Measurements from ENCODE around the gene MOB3A.

Gene MOB3A

DNA sequence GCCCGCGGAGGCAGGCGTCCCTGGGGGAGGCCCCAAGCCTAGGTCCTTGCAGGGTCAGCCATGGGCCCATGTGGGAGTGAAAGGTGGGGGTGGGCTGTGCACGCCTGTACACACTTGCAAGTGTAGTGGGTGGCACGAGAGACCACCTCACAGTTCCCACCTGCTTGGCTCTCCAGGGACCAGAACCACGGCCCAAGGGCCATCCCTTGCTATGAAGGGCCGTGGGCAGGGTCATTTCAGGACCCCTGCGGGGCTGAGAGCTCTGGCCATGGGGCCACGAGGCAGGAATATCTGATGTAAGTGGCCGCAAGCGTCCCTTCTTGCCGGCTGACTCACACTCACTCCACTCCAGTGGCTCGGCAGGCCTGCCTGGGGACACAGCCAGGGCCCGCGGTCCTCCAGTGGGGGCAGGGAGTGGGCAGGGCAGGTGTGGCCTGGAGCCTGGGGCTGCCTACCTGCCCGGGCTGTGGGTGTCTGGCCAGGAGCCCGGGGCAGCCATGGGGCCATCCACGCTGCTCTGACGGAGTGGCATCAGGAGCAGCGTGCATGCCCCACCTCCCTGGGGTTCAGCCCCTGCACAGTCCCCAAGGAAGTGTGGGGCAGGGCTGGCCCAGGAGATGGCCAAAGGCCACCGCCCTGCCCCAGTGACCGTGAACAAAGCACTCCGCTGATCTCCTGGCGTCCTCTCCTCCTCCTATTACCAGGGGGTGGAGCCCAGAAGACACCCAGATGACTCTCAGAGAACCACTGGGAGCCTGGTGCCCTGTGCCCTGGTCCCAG lies 36.5 kb downstream of the MOB3A start:
- peak; percentile 9 to 18 for DNase-seq (ENCODE audit: low read depth in 2 of 2)

DNA sequence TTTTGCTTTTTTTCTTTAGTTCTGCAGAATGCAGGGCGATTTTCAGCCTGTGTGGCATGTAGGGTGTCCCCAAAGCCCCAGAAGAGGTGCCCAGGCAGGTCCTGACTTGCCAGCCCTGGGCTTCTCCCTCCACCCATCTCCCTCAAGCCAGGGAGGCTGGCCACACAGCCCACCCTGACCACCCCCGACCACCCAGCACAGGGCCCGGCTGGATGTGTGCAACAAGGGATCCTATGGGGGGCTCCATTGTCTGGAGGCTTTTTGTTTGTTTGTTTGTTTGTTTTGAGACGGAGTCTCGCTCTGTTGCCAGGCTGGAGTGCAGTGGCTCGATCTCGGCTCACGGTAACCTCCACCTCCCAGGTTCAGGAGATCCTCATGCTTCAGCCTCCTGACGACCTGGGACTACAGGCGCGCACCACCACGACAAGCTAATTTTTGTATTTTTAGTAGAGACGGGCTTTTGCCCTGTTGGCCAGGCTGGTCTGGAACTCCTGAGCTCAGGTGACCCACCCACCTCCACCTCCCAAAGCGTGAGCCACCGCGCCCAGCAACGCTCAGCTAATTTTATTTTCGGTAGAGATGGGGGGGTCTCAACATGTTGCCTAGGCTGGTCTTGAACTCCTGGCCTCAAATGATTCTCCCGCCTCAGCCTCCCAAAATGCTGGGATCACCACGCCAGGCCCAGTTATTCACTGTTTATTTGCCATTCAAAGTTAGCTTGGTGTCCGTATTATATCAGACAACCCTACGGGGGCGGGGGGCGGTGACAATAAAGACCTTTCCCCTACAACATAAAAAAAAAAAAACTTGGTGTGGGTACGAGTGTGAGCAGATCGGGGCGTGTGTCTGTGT lies 37.3 kb downstream of the MOB3A start:
- DNase-seq (ENCODE audit: low read depth in 2 of 2): no peak

DNA sequence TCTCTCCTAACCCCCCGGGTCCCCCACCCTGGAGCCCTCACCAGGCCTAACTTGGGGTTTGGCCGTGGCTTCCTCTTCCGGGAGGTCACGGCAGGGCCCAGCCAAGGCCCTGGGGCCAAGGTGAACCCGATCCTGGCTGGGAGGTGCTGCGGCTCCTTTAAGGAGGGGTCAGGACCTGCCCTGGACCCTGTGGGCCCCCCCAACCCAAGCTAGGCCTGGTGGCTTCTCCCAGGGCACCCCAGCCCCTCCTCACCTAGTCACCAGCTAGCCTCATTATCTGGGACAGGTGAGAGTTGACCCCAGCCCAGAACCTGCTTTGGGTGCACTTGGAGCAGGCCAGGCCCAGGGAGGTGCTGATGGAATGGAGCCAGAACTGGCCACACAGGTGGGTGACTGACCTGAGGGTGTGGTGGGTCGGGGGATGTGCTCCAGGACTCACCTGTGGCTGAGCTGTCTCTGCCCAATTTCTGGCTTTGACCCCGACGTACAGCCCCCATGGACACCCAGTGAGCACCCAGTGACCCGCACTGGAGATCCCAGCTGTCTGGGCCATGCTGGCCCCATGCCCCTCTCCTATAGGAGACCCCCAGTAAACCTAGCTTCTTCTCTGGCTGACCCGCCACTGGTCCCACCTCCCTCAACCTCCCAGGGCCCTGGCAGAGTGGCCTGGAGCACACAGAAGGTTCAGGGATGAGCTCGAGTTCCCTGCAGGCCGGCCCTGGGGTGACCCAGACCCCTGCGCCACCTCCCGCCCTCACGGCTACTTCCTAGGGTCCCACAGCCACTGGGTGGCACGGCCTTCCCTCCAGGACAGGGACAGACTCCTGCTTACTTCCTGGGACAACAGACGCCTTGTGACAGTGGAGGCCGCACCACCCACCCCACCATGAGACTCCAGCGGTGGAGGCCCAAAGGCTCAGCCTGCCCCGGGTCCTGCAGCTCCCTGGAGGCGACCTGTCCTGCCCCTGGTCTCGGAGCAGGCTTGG lies 38.3 kb downstream of the MOB3A start:
- DNase-seq (ENCODE audit: low read depth in 2 of 2): no peak

DNA sequence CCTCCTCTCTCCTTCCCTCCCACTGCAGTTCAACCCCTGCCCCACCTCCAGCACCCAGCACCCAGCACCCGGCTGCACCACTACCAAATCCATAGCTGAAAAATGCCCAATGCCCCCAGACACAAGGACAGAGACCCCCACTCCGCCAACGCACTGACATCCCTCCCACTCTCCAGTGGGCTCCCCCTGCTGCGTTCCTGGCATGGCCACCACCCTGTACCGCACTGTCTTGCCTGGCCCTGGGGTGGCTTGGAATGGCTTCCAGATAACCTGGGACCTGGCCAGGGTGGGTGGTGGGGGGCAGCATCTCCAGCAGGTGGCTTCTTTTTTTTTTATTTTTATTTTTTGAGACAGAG lies 39.3 kb downstream of the MOB3A start:
- DNase-seq (ENCODE audit: low read depth in 2 of 2): no peak

- DNase-seq (ENCODE audit: low read depth in 2 of 2): peak; percentile 40
Measured at GRCh38 chr19:2055931-2056836, 39.9 kb downstream of the MOB3A start.

GRCh38 chr19:2054763-2055162 lies 41.4 kb downstream of the MOB3A start:
- no peak for DNase-seq (ENCODE audit: low read depth in 2 of 2)

DNA sequence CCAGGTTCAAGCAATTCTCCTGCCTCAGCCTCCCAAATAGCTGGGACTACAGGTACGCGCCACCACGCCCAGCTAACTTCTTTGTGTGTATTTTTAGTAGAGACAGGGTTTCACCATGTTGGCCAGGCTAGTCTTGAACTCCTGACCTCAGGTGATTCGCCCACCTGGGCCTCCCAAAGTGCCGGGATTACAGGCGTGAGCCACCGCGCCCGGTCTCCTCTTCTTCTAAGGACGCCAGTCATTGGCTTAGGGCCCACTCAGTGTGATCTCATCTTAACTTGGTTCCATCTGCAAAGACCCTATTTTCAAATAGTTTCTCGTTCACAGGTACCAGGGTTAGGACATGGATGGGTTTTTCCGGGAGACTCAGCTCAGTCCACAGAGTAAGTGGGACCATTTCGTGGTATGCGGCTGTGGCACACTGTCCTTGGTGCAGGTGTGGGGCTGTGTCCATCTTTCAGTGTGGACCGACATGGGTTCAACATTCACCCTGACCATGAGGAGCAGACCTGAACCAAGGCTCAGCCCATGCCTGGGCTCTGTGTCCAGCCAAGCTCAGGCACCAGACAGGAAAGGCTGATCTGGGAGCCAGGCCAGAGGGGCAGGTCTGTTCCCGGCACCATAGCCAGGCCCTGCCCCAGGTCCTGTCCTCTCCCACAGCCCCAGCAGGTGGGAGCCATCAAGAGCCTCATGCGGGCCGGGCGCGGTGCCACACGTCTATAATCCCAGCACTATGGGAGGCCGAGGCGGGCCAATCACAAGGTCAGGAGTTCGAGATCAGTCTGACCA lies 42.3 kb downstream of the MOB3A start:
- no peak for DNase-seq (ENCODE audit: low read depth in 2 of 2)

- no peak for DNase-seq (ENCODE audit: low read depth in 2 of 2)
Measured at GRCh38 chr19:2051773-2052704, 44.1 kb downstream of the MOB3A start.

GRCh38 chr19:2050991-2051772 lies 44.9 kb downstream of the MOB3A start, which contains the start of gene MKNK2:
Gene MKNK2 (minus strand): TSS chr19:2051244. CDS start chr19:2050851, 393 bp downstream.
- DNase-seq (ENCODE audit: low read depth in 2 of 2): peak; percentile 66 to 73

DNA sequence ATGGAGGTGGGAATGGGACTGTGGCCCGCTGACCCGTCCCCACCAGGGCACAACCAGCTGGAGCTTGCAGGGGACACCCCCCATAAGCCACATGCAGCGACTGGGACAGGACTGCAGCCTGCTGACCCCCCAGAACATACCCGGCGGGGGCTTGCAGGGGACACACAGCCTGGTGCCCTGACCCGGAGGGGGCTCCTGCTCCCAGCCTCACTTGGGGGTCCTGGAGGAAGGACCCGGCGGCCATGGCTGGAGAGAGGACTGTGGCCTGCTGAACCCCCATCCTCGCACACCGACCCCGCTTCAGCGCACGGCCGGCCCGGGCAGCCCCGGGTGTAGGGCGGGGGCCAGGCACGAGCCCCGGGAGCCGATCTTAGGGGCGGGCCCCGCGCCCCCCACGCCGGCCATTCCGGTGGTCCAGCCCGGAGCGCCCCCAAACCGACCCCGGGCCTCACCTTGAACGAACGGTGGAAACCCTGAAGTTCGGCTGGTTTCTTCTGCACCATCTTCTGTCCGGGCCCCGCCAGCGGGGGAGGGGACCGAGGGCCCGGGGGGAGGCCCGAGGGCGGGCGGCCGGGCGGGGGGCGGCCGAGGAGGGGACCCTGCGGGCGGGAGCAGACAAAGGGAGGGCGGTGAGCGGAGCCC lies 45.7 kb downstream of the MOB3A start:
- no peak for DNase-seq (ENCODE audit: low read depth in 2 of 2)

- no peak for DNase-seq (ENCODE audit: low read depth in 2 of 2)
Measured at GRCh38 chr19:2049741-2050348, 46.3 kb downstream of the MOB3A start.

DNA sequence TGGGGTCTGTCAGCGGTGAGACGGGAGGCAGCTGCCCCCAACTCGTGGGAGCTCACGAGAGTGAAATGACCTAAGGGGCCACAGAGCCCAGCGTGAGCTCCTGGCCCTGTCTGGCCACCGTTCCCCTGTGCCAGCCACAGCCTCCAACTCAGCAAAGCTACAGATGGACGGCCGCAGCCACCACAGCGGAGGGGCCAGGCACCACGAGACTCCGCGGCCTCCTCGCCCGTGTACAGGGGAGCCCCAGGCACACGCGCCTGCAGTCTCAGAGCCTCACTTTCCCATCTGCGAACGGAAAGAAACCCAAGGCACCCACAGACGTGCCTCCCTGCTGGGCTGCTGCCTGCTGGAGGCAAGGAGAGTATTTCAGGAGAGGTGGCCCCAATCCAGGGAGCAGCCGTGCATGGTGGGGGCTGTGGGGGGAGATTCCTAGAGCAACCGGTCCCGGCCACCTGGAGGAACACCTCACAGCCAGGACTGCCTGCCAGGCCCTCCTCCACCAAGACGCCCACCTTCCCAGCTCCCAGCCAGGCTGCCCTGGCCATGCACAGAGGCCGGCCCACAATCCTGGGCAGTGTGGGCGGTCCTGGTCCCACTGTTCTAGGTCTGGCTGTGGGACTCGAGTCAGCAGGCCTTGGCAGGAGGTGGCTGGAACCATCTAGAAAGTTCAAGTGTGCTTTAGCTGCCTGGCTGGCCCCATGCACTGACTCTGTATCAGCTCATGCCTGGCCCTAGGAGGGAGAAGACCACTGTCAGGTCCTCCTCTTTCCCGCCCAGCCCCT lies 47.0 kb downstream of the MOB3A start:
- DNase-seq (ENCODE audit: low read depth in 2 of 2): no peak

DNA sequence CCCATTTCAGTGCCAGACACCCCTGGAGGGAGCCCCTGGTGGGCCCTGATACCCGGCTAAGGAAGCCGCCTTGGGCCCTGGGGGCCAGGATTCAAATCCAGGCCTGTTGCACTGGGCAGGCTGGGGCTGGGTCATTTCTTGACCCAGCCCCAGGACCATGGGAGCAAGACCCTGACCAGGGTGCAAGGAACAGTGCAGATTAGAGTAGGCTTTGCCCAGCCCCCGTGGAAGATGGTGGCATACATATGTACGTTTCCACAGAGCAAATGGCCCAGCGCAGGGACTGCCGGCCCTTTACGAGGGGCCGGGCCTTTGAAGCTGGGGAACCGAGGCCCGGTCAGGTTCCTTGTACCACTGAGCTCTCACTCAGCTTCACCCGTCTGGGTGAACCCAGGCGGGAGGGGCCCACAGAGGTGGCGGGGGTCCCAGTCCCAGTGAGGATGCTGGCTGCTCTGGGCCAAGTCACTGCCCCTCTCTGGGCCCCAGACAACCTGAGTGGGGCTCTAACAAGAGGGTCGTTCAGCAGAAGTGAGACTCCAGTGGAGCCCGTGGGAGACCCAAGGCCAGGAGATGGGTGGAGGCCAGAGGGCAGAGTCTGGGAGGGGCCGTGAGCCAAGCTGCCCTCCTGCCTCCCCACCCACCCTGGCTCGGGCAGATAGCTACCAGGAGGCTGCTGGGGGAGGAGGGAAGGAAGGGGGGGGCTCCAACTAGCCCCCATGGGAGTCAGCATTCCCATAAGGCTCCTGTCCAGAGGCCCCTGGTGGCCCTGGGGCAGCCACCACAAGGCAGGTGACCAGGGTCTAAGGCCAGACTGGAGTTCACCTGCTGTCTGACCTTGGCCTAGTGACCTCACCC lies 47.8 kb downstream of the MOB3A start:
- DNase-seq (ENCODE audit: low read depth in 2 of 2): no peak

DNA sequence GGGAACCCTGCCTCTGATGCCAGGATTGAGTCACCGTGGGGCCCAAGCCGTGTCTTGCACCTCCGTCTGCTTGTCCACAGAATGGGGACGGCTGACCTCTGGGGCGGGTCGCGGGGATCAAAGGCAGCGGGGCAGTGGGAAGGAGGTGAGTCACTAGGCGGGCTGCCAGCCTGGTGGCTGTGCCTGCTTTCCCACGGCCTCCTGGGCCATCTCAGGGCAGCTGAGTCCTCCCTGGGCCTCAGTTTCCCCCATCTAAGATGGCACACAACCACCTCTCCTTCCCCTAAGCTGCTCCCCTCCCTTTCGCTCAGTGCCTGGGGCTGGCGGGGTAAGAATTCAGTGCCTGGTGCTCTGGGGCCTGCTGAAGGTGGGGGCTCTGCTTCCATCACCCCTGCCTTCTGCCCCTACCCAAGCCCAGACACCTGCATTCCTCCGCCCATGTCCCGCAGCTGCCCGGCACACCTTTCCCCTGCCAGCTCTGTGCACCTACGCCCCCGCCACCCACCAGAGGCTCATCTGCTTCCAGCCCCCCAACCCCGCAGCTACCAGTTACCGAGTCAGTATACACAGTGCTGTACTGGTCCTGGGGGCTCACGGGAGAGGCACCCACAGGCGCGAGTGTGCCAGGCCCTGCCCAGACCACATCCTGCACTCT lies 48.5 kb downstream of the MOB3A start:
- no peak for DNase-seq (ENCODE audit: low read depth in 2 of 2)

DNA sequence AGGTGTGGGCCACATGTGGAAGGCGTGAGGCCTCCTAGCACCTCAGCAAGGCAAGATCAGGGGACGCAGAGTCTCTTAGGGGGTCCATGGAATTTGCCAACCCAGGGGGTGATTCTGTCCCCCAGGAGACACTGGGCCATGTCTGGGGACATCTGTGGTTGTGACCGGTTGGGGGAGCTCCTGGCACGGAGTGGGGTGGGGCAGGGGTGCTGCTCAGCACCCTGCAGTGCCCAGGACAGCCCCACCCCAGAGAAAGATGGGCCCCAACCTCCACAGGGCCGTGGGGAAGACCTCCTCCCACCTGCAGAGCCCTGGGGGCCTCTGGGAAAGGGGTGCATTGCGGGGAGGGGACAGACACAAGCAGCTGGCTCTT lies 49.1 kb downstream of the MOB3A start:
- DNase-seq (ENCODE audit: low read depth in 2 of 2): no peak
